ENCODE results near the gene LCE2B.

LCE2B gene

DNA sequence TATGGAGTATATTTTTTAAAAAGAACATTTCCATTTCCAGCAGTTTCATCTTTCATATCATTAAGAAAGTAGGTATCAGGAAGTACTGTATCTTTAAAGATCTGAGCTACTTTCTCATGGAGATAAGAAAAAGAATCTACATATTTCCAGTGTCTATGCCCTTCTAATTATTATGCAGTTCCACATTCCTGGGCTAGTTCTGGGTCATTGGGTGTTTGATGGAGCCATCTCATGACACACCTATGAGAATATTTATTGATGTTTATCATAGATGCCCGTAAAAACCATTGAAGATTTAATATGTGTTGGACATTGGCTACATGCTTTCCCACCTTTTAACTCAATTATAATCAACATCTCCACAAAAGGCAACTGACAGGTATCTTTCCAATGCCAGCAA lies 43.1 kb downstream of the LCE2B start:
- no peak for DNase-seq (ENCODE audit: low read depth in 1 of 2, low spot score in 1 of 2)

DNA sequence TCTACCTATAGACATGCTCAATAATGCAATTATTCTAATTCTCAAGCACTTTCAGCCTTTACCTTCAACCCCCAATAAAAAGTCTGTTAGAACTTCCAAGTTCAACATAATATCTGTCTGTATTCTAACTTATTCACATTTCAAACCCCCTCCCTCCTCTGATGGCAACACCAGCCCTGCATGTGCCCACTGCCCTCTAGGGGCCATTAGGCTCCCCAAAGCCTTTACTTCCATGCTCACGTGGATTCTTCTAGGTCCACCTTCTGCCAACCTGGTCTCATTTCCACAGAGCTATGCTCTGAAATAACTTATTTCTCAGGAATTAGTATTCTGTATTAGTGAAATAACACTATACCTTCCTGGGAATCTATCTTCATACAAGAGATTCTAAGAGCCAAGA lies 49.7 kb downstream of the LCE2B start:
- DNase-seq (ENCODE audit: low read depth in 1 of 2, low spot score in 1 of 2), result no peak
